Vagina (tissue), 2 donors: ENCODE results near the gene MAMLD1. TPM values are rescaled to one million over a fixed set of nuclear protein-coding genes. Genes with fewer than 3 reads are reported as not detected.

Experiments used
- DNase-seq, 2 donors: peaks; one replicate each; pipeline ENCODE4 v3.0.0-alpha.2; 2017; ENCODE audit errors: extremely low spot score in 2 of 2
- H3K27ac ChIP-seq: fragments of 200-600 bp; sonication (generic); one replicate; pipeline ENCODE4 v1.5.1; 2019
- H3K27me3 ChIP-seq: fragments of 200-600 bp; sonication (generic); one replicate; pipeline ENCODE4 v1.5.1; 2019
- H3K36me3 ChIP-seq, 2 donors: fragments of 200-600 bp; sonication (generic); one replicate each; pipeline ENCODE4 v1.5.1; 2017 to 2019
- H3K4me1 ChIP-seq: fragments of 200-600 bp; sonication (generic); one replicate; pipeline ENCODE4 v1.5.1; 2019
- H3K4me3 ChIP-seq, 2 donors: fragments of 200-600 bp; sonication (generic); 1 replicate in 1 of 2; 2 replicates in 1 of 2; pipeline ENCODE4 v1.5.1; 2016 to 2019
- H3K9me3 ChIP-seq: fragments of 200-600 bp; sonication (generic); one replicate; pipeline ENCODE4 v1.5.1; 2019
- POLR2A ChIP-seq, 2 donors: fragments of 450-650 bp; IDR thresholded peaks; one replicate each; pipeline ENCODE4 v1.6.1; 2017; ENCODE audit warnings: antibody characterized with exemption in 2 of 2, mild to moderate bottlenecking in 2 of 2, moderate library complexity in 2 of 2
- POLR2AphosphoS5 ChIP-seq, 2 donors: sonication (generic); formaldehyde crosslinking; IDR thresholded peaks; one replicate each; pipeline ENCODE4 v1.9.0; 2017; ENCODE audit warnings: antibody characterized with exemption in 2 of 2, mild to moderate bottlenecking in 2 of 2, low read depth in 1 of 2; ENCODE audit not compliant: insufficient read depth in 1 of 2
- intact Hi-C: fragments of 100-400 bp; cut with DNase I; formaldehyde crosslinking; loops from one replicate; pipeline ENCODE4 v1.15.1; 2023
- total RNA-seq: library from RNA; depleted of rRNA; stranded (reverse); fragments of >200 nt; gene quantifications from one replicate; pipeline ENCODE4 v1.2.3, GENCODE V29; 2016
- TF ChIP-seq, protein P1 (sequence below), 3 experiments: fragments of 450-650 bp in 2 of 3; fragments of 200-600 bp in 1 of 3; sonication (generic) in 1 of 3; IDR thresholded peaks; one replicate each; pipeline ENCODE4 v1.5.1; 2017 to 2019; ENCODE audit warnings: antibody characterized with exemption in 3 of 3, mild to moderate bottlenecking in 2 of 3, moderate library complexity in 2 of 3

The MAMLD1 gene
- total RNA-seq, 1 donor from 2014 or later: 3.2 TPM

DNA sequence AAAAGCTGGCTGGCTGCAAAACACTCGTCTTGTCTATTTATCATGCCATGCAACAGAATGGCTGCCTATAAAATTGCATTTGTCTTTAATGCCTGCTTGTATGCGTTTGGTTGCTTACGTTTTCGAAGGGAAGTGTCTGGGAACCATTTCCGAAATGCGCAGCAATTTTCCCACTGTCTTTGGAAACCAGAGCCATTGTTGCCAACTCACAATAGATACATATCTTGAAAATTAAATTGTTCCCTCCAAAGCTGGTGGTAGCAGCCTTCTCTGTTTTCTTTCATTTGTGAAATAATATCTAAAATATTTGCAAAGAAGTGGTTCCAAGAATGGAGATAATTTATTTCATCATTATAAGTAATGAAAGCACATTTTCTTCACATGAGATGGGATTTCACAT, 53.4 kb downstream of the MAMLD1 start:
- Histone ChIP-seq H3K27me3 (no peaks in the 10 kb centered on the region), H3K27ac (no peak overlapping the region), H3K36me3 (no peaks in the 10 kb centered on the region), H3K9me3 (no peaks in the 10 kb centered on the region), H3K4me3 (no peak overlapping the region), H3K4me1 (no peaks in the 10 kb centered on the region)
- intact Hi-C loops: no loop called here
- no peak for DNase-seq
- TF ChIP-seq, protein P1, sequence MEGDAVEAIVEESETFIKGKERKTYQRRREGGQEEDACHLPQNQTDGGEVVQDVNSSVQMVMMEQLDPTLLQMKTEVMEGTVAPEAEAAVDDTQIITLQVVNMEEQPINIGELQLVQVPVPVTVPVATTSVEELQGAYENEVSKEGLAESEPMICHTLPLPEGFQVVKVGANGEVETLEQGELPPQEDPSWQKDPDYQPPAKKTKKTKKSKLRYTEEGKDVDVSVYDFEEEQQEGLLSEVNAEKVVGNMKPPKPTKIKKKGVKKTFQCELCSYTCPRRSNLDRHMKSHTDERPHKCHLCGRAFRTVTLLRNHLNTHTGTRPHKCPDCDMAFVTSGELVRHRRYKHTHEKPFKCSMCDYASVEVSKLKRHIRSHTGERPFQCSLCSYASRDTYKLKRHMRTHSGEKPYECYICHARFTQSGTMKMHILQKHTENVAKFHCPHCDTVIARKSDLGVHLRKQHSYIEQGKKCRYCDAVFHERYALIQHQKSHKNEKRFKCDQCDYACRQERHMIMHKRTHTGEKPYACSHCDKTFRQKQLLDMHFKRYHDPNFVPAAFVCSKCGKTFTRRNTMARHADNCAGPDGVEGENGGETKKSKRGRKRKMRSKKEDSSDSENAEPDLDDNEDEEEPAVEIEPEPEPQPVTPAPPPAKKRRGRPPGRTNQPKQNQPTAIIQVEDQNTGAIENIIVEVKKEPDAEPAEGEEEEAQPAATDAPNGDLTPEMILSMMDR (IDR thresholded peaks at IDR 0.05): no peak
- TF ChIP-seq POLR2A (IDR thresholded peaks at IDR 0.05) (no peak), POLR2AphosphoS5 (IDR thresholded peaks at IDR 0.05; ENCODE audit: insufficient read depth in 1 of 2, low read depth in 1 of 2) (no peak)

DNA sequence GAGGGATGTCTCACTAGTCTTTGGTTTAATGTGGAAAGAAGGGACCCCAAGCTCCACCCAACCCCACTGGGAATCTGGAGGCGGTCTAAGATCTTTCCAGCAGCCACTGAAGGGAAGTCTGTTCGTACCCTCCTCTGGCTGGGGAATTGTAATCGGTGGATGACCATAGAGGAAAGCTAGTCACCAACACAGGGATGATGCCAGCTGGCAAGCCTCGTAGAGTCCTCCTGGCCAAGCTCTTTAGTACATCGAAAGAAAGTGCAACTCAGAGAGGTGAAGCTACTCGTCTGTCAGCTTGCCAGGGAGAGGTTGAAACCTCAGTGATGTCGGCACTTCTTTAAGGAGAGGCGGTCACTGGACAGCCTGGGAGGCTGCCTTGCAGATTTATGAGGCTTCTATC, 58.7 kb downstream of the MAMLD1 start:
- intact Hi-C loops: no loop called here
- H3K9me3 ChIP-seq: no peaks in the 10 kb centered on the region
- TF ChIP-seq POLR2AphosphoS5 (IDR thresholded peaks at IDR 0.05; ENCODE audit: insufficient read depth in 1 of 2, low read depth in 1 of 2) (no peak), POLR2A (IDR thresholded peaks at IDR 0.05) (no peak)
- TF ChIP-seq, protein P1 (IDR thresholded peaks at IDR 0.05): no peak

DNA sequence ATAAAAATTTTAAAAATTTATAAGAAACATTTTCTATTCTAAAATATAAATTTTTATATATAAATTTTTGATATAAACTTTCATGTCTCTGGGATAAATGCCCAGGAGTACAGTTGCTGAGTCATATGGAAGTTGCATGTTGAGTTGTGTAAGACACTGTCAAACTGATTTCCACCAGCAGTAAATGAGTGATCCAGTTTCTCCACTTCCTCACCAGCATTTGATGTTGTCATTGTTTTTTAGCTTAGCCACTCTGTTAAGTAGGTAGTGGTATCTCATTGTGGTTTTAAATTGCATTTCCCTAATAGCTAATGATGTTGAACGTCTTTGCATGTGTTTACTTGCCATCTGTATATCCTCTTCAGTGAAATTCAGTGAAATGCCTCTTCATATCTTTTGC, 66.5 kb downstream of the MAMLD1 start:
- intact Hi-C loops: no loop called here
- TF ChIP-seq POLR2AphosphoS5 (IDR thresholded peaks at IDR 0.05; ENCODE audit: insufficient read depth in 1 of 2, low read depth in 1 of 2): no peak
- TF ChIP-seq POLR2A (IDR thresholded peaks at IDR 0.05): no peak
- TF ChIP-seq, protein P1 (IDR thresholded peaks at IDR 0.05): no peak
- Histone ChIP-seq H3K27ac (no peak overlapping the region), H3K27me3 (no peaks in the 10 kb centered on the region), H3K36me3 (no peaks in the 10 kb centered on the region), H3K4me1 (no peaks in the 10 kb centered on the region), H3K9me3 (no peaks in the 10 kb centered on the region), H3K4me3 (no peak overlapping the region)
- no peak for DNase-seq

More for the DNA sequence above, 58.7 kb downstream of the MAMLD1 start:
- Histone ChIP-seq H3K27ac (no peak overlapping the region), H3K4me1 (no peaks in the 10 kb centered on the region), H3K4me3 (no peak overlapping the region), H3K36me3 (no peaks in the 10 kb centered on the region), H3K27me3 (no peaks in the 10 kb centered on the region)
- no peak for DNase-seq

DNA sequence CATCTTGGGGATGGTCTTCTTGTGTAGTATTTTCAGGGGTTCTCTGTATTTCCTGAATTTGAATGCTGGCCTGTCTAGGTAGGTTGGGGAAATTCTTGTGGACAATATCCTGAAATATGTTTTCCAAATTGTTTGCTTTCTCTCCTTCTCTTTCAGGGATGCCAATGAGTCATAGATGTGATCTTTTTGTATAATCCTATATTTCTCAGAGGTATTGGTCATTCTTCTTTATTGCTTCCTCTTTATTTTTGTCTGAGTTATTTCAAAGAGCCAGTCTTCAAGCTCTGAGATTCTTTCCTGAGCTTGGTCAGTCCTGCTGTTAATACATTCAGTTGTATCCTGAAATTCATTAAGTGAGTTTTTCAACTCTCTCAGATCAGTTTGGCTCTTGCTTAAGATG, 73.1 kb downstream of the MAMLD1 start:
- no peaks in the 10 kb centered on the region for H3K4me1 ChIP-seq
- H3K36me3 ChIP-seq: no peaks in the 10 kb centered on the region
- TF ChIP-seq POLR2AphosphoS5 (IDR thresholded peaks at IDR 0.05; ENCODE audit: insufficient read depth in 1 of 2, low read depth in 1 of 2): no peak
- TF ChIP-seq POLR2A (IDR thresholded peaks at IDR 0.05): no peak
- TF ChIP-seq, protein P1 (IDR thresholded peaks at IDR 0.05): no peak
- no peak overlapping the region for H3K4me3 ChIP-seq
- no peak overlapping the region for H3K27ac ChIP-seq
- intact Hi-C loops: no loop called here
- DNase-seq: no peak
- no peaks in the 10 kb centered on the region for H3K9me3 ChIP-seq
- no peaks in the 10 kb centered on the region for H3K27me3 ChIP-seq

DNA sequence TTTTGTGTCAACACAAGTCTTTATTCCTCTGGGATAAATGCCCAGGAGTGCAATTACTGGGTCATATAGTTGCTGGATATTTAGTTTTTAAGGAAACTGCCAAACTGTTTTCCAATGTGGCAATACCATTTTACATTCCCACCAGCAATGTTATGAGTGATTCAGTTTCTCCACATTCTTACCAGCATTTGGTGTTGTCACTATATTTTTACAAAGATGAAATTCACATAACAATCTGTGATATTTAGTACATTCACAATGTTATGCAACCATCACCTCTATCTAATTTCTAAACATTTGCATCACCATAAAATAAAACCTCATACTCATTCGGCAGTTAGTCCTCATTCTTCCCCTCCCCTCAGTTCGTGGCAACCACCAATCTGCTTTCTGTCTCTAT, 75.0 kb downstream of the MAMLD1 start:
- no peak overlapping the region for H3K4me3 ChIP-seq
- TF ChIP-seq POLR2A (IDR thresholded peaks at IDR 0.05): no peak
- TF ChIP-seq, protein P1 (IDR thresholded peaks at IDR 0.05): no peak
- TF ChIP-seq POLR2AphosphoS5 (IDR thresholded peaks at IDR 0.05; ENCODE audit: insufficient read depth in 1 of 2, low read depth in 1 of 2): no peak
- H3K9me3 ChIP-seq: no peaks in the 10 kb centered on the region
- no peaks in the 10 kb centered on the region for H3K27me3 ChIP-seq
- intact Hi-C loops: no loop called here
- DNase-seq: no peak
- no peaks in the 10 kb centered on the region for H3K4me1 ChIP-seq
- H3K36me3 ChIP-seq: no peaks in the 10 kb centered on the region
- H3K27ac ChIP-seq: no peak overlapping the region
